RWPE2 (cell line): ENCODE data around the gene FOXK2.
A peak's percentile ranks its signal among the peaks of the same experiment; 100 is the strongest.

Source experiments
- ATAC-seq: fragments of 200-7000 bp; cut with Tn5 transposase; 3 replicates; pipeline ENCODE4 v1.9.1; 2021; ENCODE audit warnings: low read depth
- DNase-seq: peaks from one replicate; pipeline ENCODE4 v3.0.0-alpha.2; 2020; ENCODE audit warnings: low spot score
- H3K27ac ChIP-seq: fragments of 450-650 bp; 2 replicates; pipeline ENCODE4 v1.5.1; 2017; ENCODE audit warnings: mild to moderate bottlenecking; ENCODE audit not compliant: poor library complexity, severe bottlenecking
- H3K27me3 ChIP-seq: fragments of 250-450 bp; sonication (Bioruptor Pico); 2 replicates; pipeline ENCODE4 v1.5.1; 2021; ENCODE audit warnings: mild to moderate bottlenecking, moderate library complexity; ENCODE audit not compliant: insufficient read depth, poor library complexity, severe bottlenecking
- H3K36me3 ChIP-seq: fragments of 250-450 bp; sonication (Bioruptor Pico); 2 replicates; pipeline ENCODE4 v1.5.1; 2020; ENCODE audit warnings: low read depth, mild to moderate bottlenecking, moderate library complexity
- H3K4me1 ChIP-seq: fragments of 250-450 bp; sonication (Bioruptor Pico); 2 replicates; pipeline ENCODE4 v1.5.1; 2021; ENCODE audit warnings: mild to moderate bottlenecking, moderate library complexity; ENCODE audit not compliant: insufficient read depth, poor library complexity, severe bottlenecking
- H3K4me3 ChIP-seq: fragments of 250-450 bp; sonication (Bioruptor Pico); 2 replicates; pipeline ENCODE4 v1.5.1; 2021; ENCODE audit warnings: mild to moderate bottlenecking, moderate library complexity; ENCODE audit not compliant: severe bottlenecking
- H3K9me3 ChIP-seq: fragments of 250-450 bp; sonication (Bioruptor Pico); 2 replicates; pipeline ENCODE4 v1.5.1; 2021; ENCODE audit warnings: mild to moderate bottlenecking, moderate library complexity; ENCODE audit not compliant: severe bottlenecking
- CTCF ChIP-seq: fragments of 450-650 bp; IDR thresholded peaks from one replicate; pipeline ENCODE4 v1.5.1; 2017; ENCODE audit warnings: mild to moderate bottlenecking, moderate library complexity; ENCODE audit not compliant: poor library complexity, severe bottlenecking

Gene FOXK2

GRCh38 chr17:82598256-82599119 lies 79.0 kb downstream of the FOXK2 start:
- peaks cover 93% of the 10 kb centered on the region for H3K36me3 ChIP-seq
- ATAC-seq (peak; percentile 35; the same call in 2 of the 3 replicates), DNase-seq (no peak)
- TF ChIP-seq CTCF: no peak
- no peak overlapping the region for H3K27ac ChIP-seq
- H3K4me3 ChIP-seq: no peak overlapping the region
- H3K27me3 ChIP-seq: no peaks in the 10 kb centered on the region
- H3K9me3 ChIP-seq: no peaks in the 10 kb centered on the region
- peaks cover 4% of the 10 kb centered on the region for H3K4me1 ChIP-seq

- no peak for DNase-seq
- peaks cover 96% of the 10 kb centered on the region for H3K36me3 ChIP-seq
- H3K4me1 ChIP-seq: no peaks in the 10 kb centered on the region
- no peak overlapping the region for H3K27ac ChIP-seq
- ATAC-seq: no peak
- H3K4me3 ChIP-seq: no peak overlapping the region
- H3K27me3 ChIP-seq: no peaks in the 10 kb centered on the region
- no peaks in the 10 kb centered on the region for H3K9me3 ChIP-seq
- no peak for TF ChIP-seq CTCF
Observed at GRCh38 chr17:82599674-82600661, 80.4 kb downstream of the FOXK2 start.

DNA sequence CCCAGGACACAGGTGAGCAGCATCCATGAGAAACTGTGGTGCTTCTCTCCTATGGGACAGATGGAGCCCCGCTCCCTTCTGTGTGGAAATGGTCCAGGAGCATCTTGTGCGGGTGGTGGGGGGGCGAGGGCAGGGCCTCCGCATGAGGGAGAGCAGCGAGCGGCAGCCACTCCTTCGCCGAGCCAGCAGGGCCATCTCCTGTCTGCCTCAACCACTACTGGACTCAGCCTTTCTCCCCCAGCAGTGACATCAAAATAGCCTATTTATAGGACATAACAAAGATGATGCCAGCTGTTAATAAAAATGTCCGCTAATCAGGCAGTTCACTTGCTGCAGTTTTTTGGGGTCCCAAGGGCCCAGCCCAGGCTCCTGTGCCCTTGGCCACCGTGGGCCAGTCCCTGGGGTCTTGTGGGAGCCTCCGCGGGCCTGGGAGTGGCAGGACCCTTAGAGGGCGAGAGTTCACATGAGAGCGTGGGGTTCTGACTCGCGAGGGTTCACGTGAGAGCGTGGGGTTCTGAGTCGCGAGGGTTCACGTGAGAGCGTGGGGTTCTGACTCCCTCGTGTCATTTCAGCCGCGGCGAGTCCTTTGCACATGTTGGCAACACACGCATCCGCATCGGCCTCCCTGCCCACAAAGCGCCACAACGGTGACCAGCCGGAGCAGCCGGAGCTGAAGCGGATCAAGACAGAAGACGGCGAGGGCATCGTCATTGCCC lies 81.4 kb downstream of the FOXK2 start:
- H3K36me3 ChIP-seq: peaks cover 90% of the 10 kb centered on the region
- no peaks in the 10 kb centered on the region for H3K27me3 ChIP-seq
- ATAC-seq (no peak), DNase-seq (no peak)
- H3K9me3 ChIP-seq: no peaks in the 10 kb centered on the region
- no peak overlapping the region for H3K27ac ChIP-seq
- H3K4me3 ChIP-seq: no peak overlapping the region
- H3K4me1 ChIP-seq: no peaks in the 10 kb centered on the region
- no peak for TF ChIP-seq CTCF

DNA sequence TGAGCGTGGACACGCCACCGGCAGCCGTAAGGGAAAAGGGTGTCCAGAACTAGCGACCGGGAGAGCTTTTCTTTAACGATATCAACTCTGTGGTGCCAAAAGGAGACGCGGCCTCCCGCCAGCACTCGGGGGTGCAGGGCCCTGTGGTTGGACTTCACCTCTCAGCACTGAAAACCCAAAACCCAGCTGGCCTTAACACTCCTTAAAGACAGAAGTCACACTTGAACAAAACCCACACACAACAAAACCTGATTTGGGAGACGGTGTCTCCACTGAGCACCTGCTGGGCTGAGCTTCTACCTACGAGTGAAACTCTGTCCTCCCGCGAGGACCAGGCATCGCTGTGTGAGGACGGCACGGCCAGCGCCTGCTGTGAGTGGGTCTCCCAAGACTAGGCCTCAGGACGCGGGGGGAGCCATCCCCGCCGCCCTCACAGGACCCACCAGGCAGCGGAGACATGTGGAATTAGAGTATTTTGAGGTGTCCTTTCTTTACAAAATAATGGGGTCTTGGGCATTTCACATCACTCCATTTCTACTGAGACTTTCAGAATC lies 82.0 kb downstream of the FOXK2 start:
- H3K27ac ChIP-seq: no peak overlapping the region
- TF ChIP-seq CTCF: no peak

More for the DNA sequence above, 82.0 kb downstream of the FOXK2 start:
- Histone ChIP-seq H3K27me3 (no peaks in the 10 kb centered on the region), H3K9me3 (no peaks in the 10 kb centered on the region), H3K36me3 (peaks cover 90% of the 10 kb centered on the region), H3K4me3 (no peak overlapping the region), H3K4me1 (no peaks in the 10 kb centered on the region)
- ATAC-seq (no peak), DNase-seq (no peak)
